NCI-H1105 treated with DMSO at 0.1 percent for 48 hours (cell line): ENCODE measurements around the gene GPER1.

Source experiments
- DNase-seq: peaks from one replicate; lab custom pipeline; 2025; lab: John Stamatoyannopoulos, UW

The GPER1 gene

GRCh38 chr7:1090236-1090635 is 2.3 kb downstream of the GPER1 start:
- no peak for DNase-seq

DNA sequence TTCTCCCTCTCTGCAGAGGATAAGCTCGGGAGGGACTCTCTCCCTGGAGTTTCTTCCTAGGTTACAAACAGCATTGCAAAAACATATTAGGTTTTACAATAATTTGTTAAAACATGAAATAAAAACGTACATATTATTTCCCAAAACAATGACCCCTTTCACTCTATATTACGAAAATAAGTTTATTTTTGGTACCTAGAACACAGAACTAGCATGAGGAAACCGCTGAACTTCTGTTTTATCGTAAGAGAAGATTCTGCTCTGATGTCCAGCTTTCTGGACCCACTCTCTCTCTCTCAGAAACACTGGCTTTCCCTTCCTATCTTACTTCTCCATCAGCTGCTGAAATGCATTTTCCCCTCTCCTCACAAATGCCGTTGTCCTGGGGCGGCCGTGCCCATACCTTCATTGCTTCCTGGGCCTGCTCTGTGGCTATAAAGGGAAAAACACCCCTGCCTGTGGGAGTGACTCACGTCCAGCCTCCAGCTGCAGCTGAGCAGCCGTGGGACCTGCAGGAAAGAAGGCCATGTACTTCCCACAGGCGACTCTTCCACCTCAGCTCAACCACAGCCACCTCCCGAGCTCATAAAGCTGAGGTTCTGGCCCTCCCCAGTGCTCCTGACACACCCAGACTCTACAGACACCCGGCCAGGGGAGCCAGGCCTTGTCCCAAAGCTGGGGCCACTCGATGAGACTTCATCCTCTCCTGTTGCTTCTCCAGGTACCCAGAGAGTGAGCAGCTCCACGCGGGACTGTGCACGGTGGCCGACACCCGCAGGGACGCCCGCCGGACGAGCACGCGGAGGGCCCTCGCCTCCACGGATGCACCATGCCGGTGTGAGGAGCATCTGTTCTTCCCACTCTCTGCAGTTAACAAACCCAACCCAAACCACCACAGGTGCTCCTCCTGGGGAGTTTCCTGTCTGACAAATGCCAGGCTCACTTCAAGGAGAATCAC is 3.1 kb downstream of the GPER1 start:
- no peak for DNase-seq

GRCh38 chr7:1091644-1092027 is 3.7 kb downstream of the GPER1 start:
- DNase-seq: no peak

DNA sequence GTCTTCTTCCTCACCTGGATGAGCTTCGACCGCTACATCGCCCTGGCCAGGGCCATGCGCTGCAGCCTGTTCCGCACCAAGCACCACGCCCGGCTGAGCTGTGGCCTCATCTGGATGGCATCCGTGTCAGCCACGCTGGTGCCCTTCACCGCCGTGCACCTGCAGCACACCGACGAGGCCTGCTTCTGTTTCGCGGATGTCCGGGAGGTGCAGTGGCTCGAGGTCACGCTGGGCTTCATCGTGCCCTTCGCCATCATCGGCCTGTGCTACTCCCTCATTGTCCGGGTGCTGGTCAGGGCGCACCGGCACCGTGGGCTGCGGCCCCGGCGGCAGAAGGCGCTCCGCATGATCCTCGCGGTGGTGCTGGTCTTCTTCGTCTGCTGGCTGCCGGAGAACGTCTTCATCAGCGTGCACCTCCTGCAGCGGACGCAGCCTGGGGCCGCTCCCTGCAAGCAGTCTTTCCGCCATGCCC is 4.3 kb downstream of the GPER1 start:
- no peak for DNase-seq

- no peak for DNase-seq
Observed at GRCh38 chr7:1092806-1093501, 5.0 kb downstream of the GPER1 start.

DNA sequence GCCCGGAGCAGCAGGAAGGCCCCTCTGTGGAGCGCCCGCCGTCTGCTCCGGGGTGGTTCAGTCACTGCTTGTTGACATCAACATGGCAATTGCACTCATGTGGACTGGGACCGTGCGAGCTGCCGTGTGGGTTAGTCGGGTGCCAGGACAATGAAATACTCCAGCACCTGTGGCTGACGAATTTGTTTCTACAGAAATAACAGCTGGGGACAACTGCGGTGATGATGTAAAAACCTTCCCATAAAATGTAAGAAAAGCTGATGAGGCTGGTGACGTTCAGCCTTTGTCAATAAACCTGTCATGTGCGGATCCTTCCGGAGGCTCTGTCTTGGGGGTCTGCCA is 5.6 kb downstream of the GPER1 start:
- no peak for DNase-seq

- DNase-seq: no peak
Observed at GRCh38 chr7:1093916-1094508, 6.1 kb downstream of the GPER1 start.

DNA sequence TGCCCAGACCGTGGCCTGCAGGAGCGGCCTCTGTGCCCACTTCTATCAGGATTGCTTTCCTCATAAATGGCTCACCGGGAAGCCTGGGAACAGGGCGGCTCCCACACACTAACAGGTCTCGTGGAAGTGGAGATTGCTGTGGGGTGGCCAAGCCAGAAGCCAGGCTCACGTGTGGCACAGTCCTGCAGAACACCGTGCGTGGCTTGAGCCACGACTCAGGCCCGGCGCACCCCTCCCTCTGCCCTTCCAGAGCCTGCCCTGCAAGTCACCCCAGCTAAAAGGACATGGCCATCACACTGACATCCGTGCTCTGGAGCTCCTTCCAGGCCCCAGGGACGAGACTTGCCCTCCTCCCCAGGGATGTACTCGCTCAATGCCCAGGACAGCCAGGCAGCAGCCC is 7.0 kb downstream of the GPER1 start:
- no peak for DNase-seq

DNA sequence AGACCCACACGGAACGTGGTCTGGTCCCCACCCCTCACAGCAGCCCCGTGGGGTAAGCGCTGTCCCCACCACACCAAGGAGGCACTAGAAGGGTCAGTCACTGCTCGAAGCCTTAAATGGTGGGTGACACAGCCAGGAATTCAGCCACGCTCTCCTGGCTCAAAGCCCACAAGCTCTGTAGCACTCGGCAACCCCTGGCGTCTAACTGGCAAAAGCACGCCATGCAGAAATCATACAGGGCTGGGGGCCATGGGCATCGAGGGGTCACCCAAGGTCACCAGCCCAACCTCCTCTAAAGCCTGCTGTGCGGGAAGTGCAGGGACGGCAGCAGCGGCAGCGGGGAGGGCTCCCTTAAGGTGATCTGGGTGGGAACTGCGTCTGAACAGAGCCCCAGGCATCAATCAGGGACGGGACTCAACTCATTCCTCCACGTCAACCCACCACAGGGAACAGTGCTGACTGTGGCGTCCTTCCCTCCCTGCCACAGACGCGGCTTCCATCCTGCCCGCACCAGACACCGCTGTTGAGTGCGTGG is 7.8 kb downstream of the GPER1 start:
- no peak for DNase-seq

DNA sequence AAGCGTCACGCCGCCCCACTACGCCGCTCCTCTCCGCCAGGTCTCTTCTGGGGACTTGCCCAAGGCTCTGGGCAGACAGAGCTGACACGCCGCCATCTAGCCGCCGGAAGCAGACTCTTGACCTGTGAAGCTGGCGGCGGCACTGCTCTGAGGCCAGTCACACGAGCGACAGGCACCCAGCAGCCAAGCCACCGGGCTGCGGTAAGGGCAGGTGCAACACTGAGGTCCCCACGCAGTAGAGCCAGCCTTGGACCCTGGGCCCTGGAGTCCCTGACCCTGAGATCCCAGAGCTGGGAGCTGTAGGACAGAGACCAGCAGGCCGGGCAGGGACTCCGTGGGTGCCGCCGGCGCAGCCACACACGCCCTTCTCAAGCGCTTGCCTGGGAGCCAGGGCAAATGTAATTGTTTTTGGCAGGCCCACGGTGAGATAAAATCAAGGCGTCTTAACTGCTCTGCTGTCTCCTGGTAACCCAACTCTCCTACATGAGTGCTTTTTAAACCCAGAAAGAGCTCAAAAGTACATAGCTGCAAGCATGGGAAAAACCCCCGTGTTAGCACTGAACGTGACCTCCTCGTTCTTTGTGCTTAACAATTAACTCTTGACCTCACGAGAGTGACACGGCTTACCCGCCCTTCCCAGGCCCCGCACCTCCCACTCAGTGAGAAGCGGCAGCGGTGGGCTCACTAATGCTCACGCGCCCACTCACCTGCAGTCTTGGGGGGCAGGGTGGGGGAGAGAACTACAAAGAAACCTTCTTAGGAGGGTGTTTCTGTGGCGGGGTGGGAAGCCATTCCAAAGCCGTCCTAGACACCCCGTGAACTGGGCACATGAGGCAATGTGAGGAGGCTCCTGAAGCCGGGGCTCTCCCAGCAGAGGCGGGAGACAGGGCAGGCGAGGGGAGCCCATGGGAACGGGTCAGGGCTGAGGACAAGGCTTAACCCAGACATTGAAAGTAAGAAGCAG is 8.5 kb downstream of the GPER1 start:
- no peak for DNase-seq

- no peak for DNase-seq
Observed at GRCh38 chr7:1097120-1097504, 9.2 kb downstream of the GPER1 start.

- no peak for DNase-seq
Observed at GRCh38 chr7:1098243-1099153, 10.6 kb downstream of the GPER1 start.

- DNase-seq: no peak
Observed at GRCh38 chr7:1099154-1099542, 11.2 kb downstream of the GPER1 start.

DNA sequence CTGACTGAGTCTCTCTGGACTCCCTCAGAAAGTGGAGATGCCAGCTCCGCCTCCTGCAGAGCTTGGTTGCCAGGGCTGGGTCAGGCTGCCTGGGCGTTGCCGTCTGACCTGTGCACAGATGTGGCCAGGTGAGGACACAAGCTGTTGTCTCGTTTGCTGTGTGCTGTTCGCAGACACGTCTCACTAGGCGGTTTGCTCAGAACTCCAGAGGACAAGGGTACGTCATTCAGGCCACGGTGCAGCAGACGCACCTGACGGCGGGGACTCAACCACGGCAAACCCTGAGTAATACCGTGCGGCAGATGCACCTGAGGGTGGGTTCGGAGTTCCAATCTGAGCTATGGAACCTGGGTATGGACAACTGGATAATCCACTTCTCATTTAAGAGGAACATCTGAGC is 11.7 kb downstream of the GPER1 start:
- no peak for DNase-seq

GRCh38 chr7:1100386-1100785 is 12.5 kb downstream of the GPER1 start:
- no peak for DNase-seq

DNA sequence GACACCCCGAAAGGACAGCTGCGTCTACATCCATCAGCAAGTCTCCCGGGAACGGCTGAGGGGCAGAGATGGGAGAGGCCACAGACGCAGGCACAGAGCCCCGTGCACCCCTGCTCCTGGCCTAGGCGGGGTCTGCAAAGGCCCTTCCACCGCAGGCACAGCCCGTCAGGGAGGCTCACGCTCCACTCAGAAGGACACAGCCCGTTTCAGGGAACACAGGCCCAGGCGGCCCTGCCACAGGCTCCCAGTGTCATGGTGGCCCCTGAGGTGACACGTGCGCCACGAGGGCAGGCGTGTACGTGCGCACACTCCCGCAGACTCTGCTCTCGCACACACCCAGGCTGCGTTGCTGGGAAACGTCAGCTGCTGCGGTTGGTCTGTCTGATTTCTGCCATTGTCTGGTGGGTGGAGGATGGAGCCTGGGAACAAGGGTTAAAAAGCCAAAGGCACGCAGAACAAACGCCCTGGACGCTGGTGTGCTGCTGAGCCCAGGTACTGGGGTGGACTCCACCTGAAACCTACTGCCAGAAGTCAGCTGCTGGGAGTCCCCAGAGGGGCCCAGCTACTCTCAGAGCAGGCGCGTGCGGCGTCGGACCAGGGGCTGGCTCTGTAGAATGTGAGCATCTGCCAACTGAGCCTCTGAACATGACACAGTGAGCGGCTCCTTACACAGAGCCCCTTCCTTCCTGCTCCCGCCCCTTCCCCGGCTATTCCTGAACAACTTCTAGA is 13.1 kb downstream of the GPER1 start:
- no peak for DNase-seq

DNA sequence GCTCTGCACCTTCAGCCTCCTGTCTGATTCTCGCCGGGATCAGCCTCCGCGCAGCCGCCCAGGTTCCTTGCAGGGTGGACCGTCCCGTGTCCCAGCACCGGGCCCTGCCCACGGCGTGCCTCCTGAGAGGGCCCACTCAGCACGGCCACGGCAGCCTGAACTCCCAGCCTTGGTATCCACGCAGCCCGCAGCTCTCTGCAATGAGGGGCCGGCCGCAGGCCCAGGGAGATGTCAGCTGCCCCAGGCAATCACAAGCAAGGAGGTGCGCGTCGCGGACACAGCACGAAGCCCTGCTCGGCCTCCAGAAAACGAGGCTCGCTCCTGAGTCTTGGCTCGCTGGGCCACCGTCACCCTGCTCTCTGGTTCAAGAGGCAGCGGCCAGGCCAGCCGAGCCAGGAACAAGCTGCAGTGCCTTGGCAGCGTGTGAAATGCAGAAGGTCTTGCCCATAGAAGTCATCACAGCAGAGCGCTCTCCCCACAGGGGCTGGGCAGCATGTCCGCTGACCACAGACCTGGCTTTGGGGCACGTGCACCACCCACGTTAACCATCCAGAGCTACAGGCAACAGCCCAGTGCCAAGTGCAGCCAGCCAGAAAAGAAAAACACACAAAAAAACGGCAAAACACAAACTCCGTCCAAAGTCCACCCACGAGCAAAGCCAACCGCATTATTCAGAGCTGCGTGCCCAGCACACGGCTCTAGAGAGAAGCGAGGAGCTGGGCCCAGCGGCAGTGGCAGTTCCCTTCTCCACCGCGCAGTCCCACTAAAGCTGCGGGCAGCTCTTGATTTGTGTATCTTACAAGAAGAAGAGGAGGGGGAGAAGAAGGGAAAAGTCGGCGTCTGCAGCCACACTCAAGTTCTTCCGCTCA is 13.9 kb downstream of the GPER1 start:
- DNase-seq: no peak

DNA sequence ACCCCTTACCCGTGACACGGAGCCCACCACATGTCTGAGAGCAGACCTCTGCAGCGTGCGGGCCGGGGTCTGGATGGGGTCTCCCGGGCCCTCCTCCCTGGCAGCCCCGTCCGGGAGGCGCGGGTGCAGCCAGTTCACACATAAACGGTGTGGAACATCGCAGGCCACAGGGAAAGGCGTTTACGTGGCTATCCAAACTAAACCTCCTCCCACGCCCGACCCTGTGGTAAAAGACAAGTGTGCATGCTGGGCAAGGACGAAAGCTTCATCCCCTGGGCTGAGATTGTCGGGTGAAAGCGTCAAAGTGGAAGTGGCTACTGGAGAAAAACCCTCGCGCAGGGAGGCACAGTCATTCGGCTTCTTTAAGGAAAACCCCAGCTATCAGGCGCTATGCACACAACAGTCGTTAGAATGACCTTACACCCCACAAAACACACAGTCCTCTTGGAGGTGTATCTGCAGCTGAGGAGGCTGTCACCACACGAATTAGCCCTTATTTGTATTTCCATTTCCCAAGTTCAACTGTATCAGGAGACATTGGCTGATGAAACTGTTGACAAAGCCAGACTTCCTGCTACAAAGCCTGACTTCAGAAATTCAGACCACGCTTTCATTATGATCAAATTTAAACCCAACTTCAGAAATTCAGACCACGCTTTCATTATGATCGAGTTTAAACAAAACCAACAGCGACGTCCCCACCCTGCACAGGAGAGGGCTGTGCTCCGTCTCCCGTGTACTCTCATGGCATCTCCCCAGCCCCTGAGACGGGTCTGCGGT is 15.3 kb downstream of the GPER1 start:
- no peak for DNase-seq
